ENCODE results near the gene ZSCAN5B.

- TF ChIP-seq CTCF (IDR thresholded peaks at IDR 0.05) (no peak), POLR2A (IDR thresholded peaks at IDR 0.05) (no peak)
Measured at GRCh38 chr19:56174550-56174949, 23.0 kb downstream of the ZSCAN5B start.

All from prostate gland (tissue), 2 donors.